NCI-H146 (cell line): ENCODE measurements around the gene CCL16.

Source experiments
- DNase-seq: peaks from one replicate; lab custom pipeline; 2025; lab: John Stamatoyannopoulos, UW

CCL16 gene

DNA sequence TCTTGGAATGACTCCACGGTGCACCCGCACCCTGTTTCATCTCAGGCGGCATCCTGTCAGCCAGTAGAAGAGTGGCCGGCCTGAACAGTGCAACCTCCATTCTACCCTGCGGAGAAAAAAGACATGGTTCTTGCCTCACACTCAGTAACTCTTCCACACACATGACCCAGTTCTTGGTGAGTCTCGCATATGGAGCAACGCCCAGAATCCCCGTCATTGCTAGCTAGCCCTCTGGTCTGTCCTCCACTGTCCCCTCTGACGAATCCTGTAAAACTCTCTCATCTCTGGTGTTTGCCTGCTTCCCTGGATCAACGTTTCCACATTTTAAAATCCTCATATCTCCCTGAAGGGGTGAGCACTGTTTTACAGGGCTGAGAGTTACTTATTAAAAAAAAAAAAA lies 46.5 kb downstream of the CCL16 start:
- no peak for DNase-seq

GRCh38 chr17:35932586-35932985 lies 48.7 kb downstream of the CCL16 start:
- no peak for DNase-seq

DNA sequence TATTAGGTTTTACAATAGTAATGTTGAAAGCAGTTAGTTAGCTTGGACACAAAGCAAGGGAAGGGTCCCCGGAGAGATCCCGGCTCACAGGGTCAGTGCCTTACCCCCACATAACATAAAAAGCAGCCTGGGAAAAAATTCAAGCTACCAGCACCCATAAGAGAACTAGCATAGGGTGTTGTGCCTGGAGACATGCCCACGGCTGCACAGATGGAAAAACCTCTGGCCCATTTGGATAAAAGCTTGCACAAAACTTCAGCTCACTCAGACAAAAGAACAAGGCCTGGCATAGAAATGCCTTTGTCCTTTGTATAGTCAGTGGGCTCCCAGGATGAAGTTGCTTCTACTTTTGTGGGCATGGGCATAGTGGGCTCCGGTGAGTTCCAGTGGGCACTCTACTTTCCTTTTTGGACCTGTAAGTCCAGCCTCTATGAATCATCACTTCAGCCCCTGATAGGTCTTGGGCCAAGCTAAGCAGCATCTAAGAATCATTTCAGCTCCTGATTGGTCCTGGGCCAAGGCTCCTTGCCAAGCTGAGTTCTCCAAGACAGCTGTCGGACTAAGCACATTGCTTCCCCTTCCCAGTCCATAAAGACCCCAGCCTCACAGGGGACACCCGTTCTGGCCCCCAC lies 49.4 kb downstream of the CCL16 start:
- no peak for DNase-seq

GRCh38 chr17:35930211-35931065 lies 50.9 kb downstream of the CCL16 start, which contains the start of gene RDM1:
Gene RDM1 (minus strand): TSS chr17:35930773. CDS start chr17:35930727, 46 bp downstream.
- DNase-seq: peak; percentile 87

GRCh38 chr17:35927714-35928113 lies 53.6 kb downstream of the CCL16 start:
- no peak for DNase-seq
